ENCODE results near the gene LPP.

DNA sequence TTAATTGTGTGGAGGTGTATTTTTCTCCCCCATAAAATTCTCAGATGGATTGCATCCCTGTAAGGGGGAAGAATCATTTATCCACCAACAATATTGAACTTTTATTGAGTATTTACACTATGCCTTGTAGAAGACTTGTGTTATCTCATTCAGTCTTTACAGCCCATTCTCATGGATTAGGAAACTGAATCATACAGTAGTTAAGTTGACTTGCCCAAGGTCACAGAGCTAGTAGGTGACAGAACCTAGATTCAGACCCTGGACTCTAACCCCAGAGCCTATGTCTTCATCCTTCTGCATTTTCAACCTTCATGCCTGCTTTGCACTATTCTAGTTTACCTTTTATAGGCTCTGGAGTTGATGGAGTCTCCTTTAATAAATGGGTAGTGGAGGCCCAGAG is 226.8 kb downstream of the LPP start:
- TF ChIP-seq, protein P1, sequence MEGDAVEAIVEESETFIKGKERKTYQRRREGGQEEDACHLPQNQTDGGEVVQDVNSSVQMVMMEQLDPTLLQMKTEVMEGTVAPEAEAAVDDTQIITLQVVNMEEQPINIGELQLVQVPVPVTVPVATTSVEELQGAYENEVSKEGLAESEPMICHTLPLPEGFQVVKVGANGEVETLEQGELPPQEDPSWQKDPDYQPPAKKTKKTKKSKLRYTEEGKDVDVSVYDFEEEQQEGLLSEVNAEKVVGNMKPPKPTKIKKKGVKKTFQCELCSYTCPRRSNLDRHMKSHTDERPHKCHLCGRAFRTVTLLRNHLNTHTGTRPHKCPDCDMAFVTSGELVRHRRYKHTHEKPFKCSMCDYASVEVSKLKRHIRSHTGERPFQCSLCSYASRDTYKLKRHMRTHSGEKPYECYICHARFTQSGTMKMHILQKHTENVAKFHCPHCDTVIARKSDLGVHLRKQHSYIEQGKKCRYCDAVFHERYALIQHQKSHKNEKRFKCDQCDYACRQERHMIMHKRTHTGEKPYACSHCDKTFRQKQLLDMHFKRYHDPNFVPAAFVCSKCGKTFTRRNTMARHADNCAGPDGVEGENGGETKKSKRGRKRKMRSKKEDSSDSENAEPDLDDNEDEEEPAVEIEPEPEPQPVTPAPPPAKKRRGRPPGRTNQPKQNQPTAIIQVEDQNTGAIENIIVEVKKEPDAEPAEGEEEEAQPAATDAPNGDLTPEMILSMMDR (IDR thresholded peaks at IDR 0.05): no peak
- TF ChIP-seq POLR2A (IDR thresholded peaks at IDR 0.05) (no peak), POLR2AphosphoS5 (IDR thresholded peaks at IDR 0.05) (no peak)
